ENCODE results near the gene PCTP.

The PCTP gene

GRCh38 chr17:55734128-55734781 lies 16.6 kb upstream of the PCTP start:
- Histone ChIP-seq H3K9me3 (ENCODE audit: insufficient read depth, low read length) (no peaks in the 10 kb centered on the region), H3K36me3 (ENCODE audit: low read length) (no peaks in the 10 kb centered on the region), H3K27me3 (ENCODE audit: low read length) (no peaks in the 10 kb centered on the region), H3K9ac (ENCODE audit: low read length) (no peak overlapping the region), H3K4me2 (ENCODE audit: low read depth, low read length, poor library complexity, severe bottlenecking) (no peak overlapping the region), H4K20me1 (ENCODE audit: low read depth, low read length) (no peaks in the 10 kb centered on the region), H3K79me2 (ENCODE audit: insufficient read depth, low read length) (no peaks in the 10 kb centered on the region), H3K4me3 (ENCODE audit: insufficient read depth, low read length, poor library complexity, severe bottlenecking) (no peak overlapping the region), H2AFZ (ENCODE audit: low read depth, low read length, severe bottlenecking) (no peak overlapping the region), H3F3A (ENCODE audit: insufficient read depth) (no peaks in the 10 kb centered on the region), H3K9me2 (replicated peaks; ENCODE audit: insufficient read depth, low read length) (no peaks in the 10 kb centered on the region), H3K27ac (ENCODE audit: low read depth, low read length) (no peak overlapping the region)
- TF ChIP-seq EZH2phosphoT487 (conservative IDR thresholded peaks at IDR 0.05; ENCODE audit: low read length) (no peak), CTCF (IDR thresholded peaks at IDR 0.05; ENCODE audit: insufficient read depth, low read length, poor library complexity, severe bottlenecking) (no peak)

- no peak overlapping the region for H3K27ac ChIP-seq (ENCODE audit: low read depth, low read length)
- no peaks in the 10 kb centered on the region for H3K79me2 ChIP-seq (ENCODE audit: insufficient read depth, low read length)
- no peak overlapping the region for H3K4me2 ChIP-seq (ENCODE audit: low read depth, low read length, poor library complexity, severe bottlenecking)
- H3K9me2 ChIP-seq (replicated peaks; ENCODE audit: insufficient read depth, low read length), result no peaks in the 10 kb centered on the region
- no peaks in the 10 kb centered on the region for H3K27me3 ChIP-seq (ENCODE audit: low read length)
- no peak for TF ChIP-seq EZH2phosphoT487 (conservative IDR thresholded peaks at IDR 0.05; ENCODE audit: low read length)
- peak; percentile 73 for TF ChIP-seq CTCF (IDR thresholded peaks at IDR 0.05; ENCODE audit: insufficient read depth, low read length, poor library complexity, severe bottlenecking)
- H3K9ac ChIP-seq (ENCODE audit: low read length), result no peak overlapping the region
- no peaks in the 10 kb centered on the region for H3K36me3 ChIP-seq (ENCODE audit: low read length)
- H3K4me3 ChIP-seq (ENCODE audit: insufficient read depth, low read length, poor library complexity, severe bottlenecking), result no peak overlapping the region
- no peak overlapping the region for H2AFZ ChIP-seq (ENCODE audit: low read depth, low read length, severe bottlenecking)
- no peaks in the 10 kb centered on the region for H3K9me3 ChIP-seq (ENCODE audit: insufficient read depth, low read length)
- H3F3A ChIP-seq (ENCODE audit: insufficient read depth), result no peaks in the 10 kb centered on the region
- H4K20me1 ChIP-seq (ENCODE audit: low read depth, low read length), result no peaks in the 10 kb centered on the region
Measured at GRCh38 chr17:55735731-55736405, 15.0 kb upstream of the PCTP start.

- TF ChIP-seq CTCF (IDR thresholded peaks at IDR 0.05; ENCODE audit: insufficient read depth, low read length, poor library complexity, severe bottlenecking) (no peak), EZH2phosphoT487 (conservative IDR thresholded peaks at IDR 0.05; ENCODE audit: low read length) (no peak)
- peak overlapping the region; percentile 19 for H3K4me2 ChIP-seq (ENCODE audit: low read depth, low read length, poor library complexity, severe bottlenecking)
- no peaks in the 10 kb centered on the region for H4K20me1 ChIP-seq (ENCODE audit: low read depth, low read length)
- no peaks in the 10 kb centered on the region for H3K79me2 ChIP-seq (ENCODE audit: insufficient read depth, low read length)
- H3K27me3 ChIP-seq (ENCODE audit: low read length), result no peaks in the 10 kb centered on the region
- no peak overlapping the region for H3K9ac ChIP-seq (ENCODE audit: low read length)
- H3K27ac ChIP-seq (ENCODE audit: low read depth, low read length), result no peak overlapping the region
- no peaks in the 10 kb centered on the region for H3K9me2 ChIP-seq (replicated peaks; ENCODE audit: insufficient read depth, low read length)
- no peaks in the 10 kb centered on the region for H3K36me3 ChIP-seq (ENCODE audit: low read length)
- no peak overlapping the region for H3K4me3 ChIP-seq (ENCODE audit: insufficient read depth, low read length, poor library complexity, severe bottlenecking)
- H2AFZ ChIP-seq (ENCODE audit: low read depth, low read length, severe bottlenecking), result peak overlapping the region; percentile 12
- H3K9me3 ChIP-seq (ENCODE audit: insufficient read depth, low read length), result no peaks in the 10 kb centered on the region
- H3F3A ChIP-seq (ENCODE audit: insufficient read depth), result no peaks in the 10 kb centered on the region
Measured at GRCh38 chr17:55737976-55738501, 12.8 kb upstream of the PCTP start.
